GM23338 (cell line): ENCODE results near the gene PCK2. TPM values are rescaled to one million over a fixed set of nuclear protein-coding genes. Genes with fewer than 3 reads are reported as not detected.

Experiments used
- ATAC-seq: fragments of 200-7000 bp; cut with Tn5 transposase; 3 replicates; pipeline ENCODE4 v1.9.1; 2020
- DNase-seq: peaks from one replicate; pipeline ENCODE4 v3.0.0-alpha.2; 2015; ENCODE audit warnings: low spot score
- H2AFZ ChIP-seq: fragments of 200-600 bp; sonication (generic); 2 replicates; pipeline ENCODE4 v1.8.0; 2016; ENCODE audit warnings: antibody characterized with exemption, mild to moderate bottlenecking, moderate library complexity
- H3F3A ChIP-seq: fragments of 200-600 bp; sonication (generic); replicated peaks from 2 replicates; pipeline ENCODE4 v1.8.0; 2017; ENCODE audit warnings: antibody characterized with exemption, mixed run types, low read depth
- H3K27ac ChIP-seq: fragments of 200-600 bp; sonication (generic); 2 replicates; pipeline ENCODE4 v1.6.1; 2016; ENCODE audit warnings: low read depth
- H3K27me3 ChIP-seq: fragments of 200-600 bp; sonication (generic); 2 replicates; pipeline ENCODE4 v1.8.0; 2016; ENCODE audit warnings: mild to moderate bottlenecking, mixed run types, moderate library complexity; ENCODE audit not compliant: insufficient read depth
- H3K36me3 ChIP-seq: fragments of 200-600 bp; sonication (generic); 2 replicates; pipeline ENCODE4 v1.8.0; 2016; ENCODE audit warnings: mild to moderate bottlenecking; ENCODE audit not compliant: insufficient read depth
- H3K4me1 ChIP-seq: fragments of 200-600 bp; sonication (generic); 2 replicates; pipeline ENCODE4 v1.8.0; 2016; ENCODE audit warnings: mild to moderate bottlenecking, moderate library complexity; ENCODE audit not compliant: insufficient read depth
- H3K4me2 ChIP-seq: fragments of 200-600 bp; sonication (generic); 2 replicates; pipeline ENCODE4 v1.7.1; 2017; ENCODE audit warnings: mixed run types
- H3K4me3 ChIP-seq: fragments of 200-600 bp; sonication (generic); 2 replicates; pipeline ENCODE4 v1.6.1; 2016; ENCODE audit warnings: mixed run types
- H3K79me2 ChIP-seq: fragments of 200-600 bp; sonication (generic); replicated peaks from 2 replicates; pipeline ENCODE4 v1.8.0; 2017; ENCODE audit warnings: mild to moderate bottlenecking; ENCODE audit not compliant: insufficient read depth
- H3K9me2 ChIP-seq: fragments of 200-600 bp; sonication (generic); 2 replicates; pipeline ENCODE4 v1.8.0; 2017; ENCODE audit not compliant: insufficient read depth
- H4K20me1 ChIP-seq: fragments of 200-600 bp; sonication (generic); replicated peaks from 2 replicates; pipeline ENCODE4 v1.8.0; 2017; ENCODE audit warnings: mild to moderate bottlenecking; ENCODE audit not compliant: insufficient read depth
- H3K27ac Mint-ChIP-seq: 2 replicates; pipeline ENCODE4 v1.8.0; 2020; ENCODE audit warnings: inconsistent platforms, mild to moderate bottlenecking, moderate library complexity, mixed read lengths
- H3K27me3 Mint-ChIP-seq: 3 replicates; pipeline ENCODE4 v1.8.0; 2022; ENCODE audit warnings: low read depth, mild to moderate bottlenecking, moderate library complexity, mixed read lengths, inconsistent platforms; ENCODE audit not compliant: insufficient read depth, poor library complexity
- H3K36me3 Mint-ChIP-seq: 3 replicates; pipeline ENCODE4 v1.8.0; 2021; ENCODE audit warnings: low read depth, mild to moderate bottlenecking, inconsistent platforms, moderate library complexity, mixed read lengths
- H3K4me1 Mint-ChIP-seq: 3 replicates; pipeline ENCODE4 v1.8.0; 2020; ENCODE audit warnings: mild to moderate bottlenecking, inconsistent platforms, mixed read lengths
- H3K4me3 Mint-ChIP-seq: 3 replicates; pipeline ENCODE4 v1.8.0; 2021; ENCODE audit warnings: moderate library complexity, mild to moderate bottlenecking, inconsistent platforms, mixed read lengths
- H3K9me3 Mint-ChIP-seq: 3 replicates; pipeline ENCODE4 v1.8.0; 2020; ENCODE audit warnings: moderate library complexity, mild to moderate bottlenecking, inconsistent platforms, mixed read lengths
- CREB1 ChIP-seq: fragments of 250-450 bp; sonication (Bioruptor Pico); IDR thresholded peaks from 2 replicates; pipeline ENCODE4 v1.5.0; 2020; ENCODE audit warnings: low read depth, mild to moderate bottlenecking, moderate library complexity
- CTCF ChIP-seq, 2 experiments: fragments of 200-600 bp in 1 of 2; sonication (generic) in 1 of 2; conservative IDR thresholded peaks; 2 replicates each; pipeline versions ENCODE4 v1.5.1 to v1.6.1; 2016 to 2017; ENCODE audit warnings: antibody characterized with exemption in 2 of 2, low read depth in 2 of 2, mild to moderate bottlenecking in 2 of 2, moderate library complexity in 1 of 2
- ETS1 ChIP-seq: IDR thresholded peaks from 2 replicates; pipeline ENCODE4 v1.6.1; 2016; ENCODE audit warnings: antibody characterized with exemption
- EZH2 ChIP-seq: fragments of 200-600 bp; sonication (generic); IDR thresholded peaks from one replicate; pipeline ENCODE4 v1.8.0; 2017; ENCODE audit warnings: antibody characterized with exemption, mild to moderate bottlenecking, low read depth; ENCODE audit not compliant: unreplicated experiment
- EZH2phosphoT487 ChIP-seq: fragments of 200-600 bp; sonication (generic); IDR thresholded peaks from one replicate; pipeline ENCODE4 v1.8.1; 2018; ENCODE audit warnings: antibody characterized with exemption; ENCODE audit not compliant: unreplicated experiment
- JUNB ChIP-seq: IDR thresholded peaks from one replicate; pipeline ENCODE4 v1.6.1; 2016; ENCODE audit warnings: antibody characterized with exemption; ENCODE audit not compliant: unreplicated experiment
- NANOG ChIP-seq: IDR thresholded peaks from 2 replicates; pipeline ENCODE4 v1.6.1; 2016; ENCODE audit warnings: antibody characterized with exemption, borderline replicate concordance
- POLR2AphosphoS5 ChIP-seq: IDR thresholded peaks from 2 replicates; pipeline ENCODE4 v1.6.1; 2016; ENCODE audit warnings: antibody characterized with exemption, low read depth
- REST ChIP-seq: IDR thresholded peaks from one replicate; pipeline ENCODE4 v1.6.1; 2018; ENCODE audit warnings: antibody characterized with exemption; ENCODE audit not compliant: unreplicated experiment
- ZNF114 ChIP-seq: fragments of 250-450 bp; sonication (Bioruptor Pico); IDR thresholded peaks from 2 replicates; pipeline ENCODE4 v1.5.0; 2020; ENCODE audit warnings: mild to moderate bottlenecking, moderate library complexity
- ZNF331 ChIP-seq: fragments of 250-450 bp; sonication (Bioruptor Pico); IDR thresholded peaks from 2 replicates; pipeline ENCODE4 v1.5.0; 2020; ENCODE audit warnings: low read depth, mild to moderate bottlenecking, moderate library complexity
- polyA plus RNA-seq: library from polyadenylated mRNA; unstranded; fragments of >200 nt; fragmentation: Nextera tagmentation; extraction: Ambion mirVana; gene quantifications from 2 replicates; pipeline ENCODE4 v1.2.1, GENCODE V29; 2016
- total RNA-seq: library from RNA; depleted of rRNA; stranded (reverse); fragments of >200 nt; shearing (Covaris generic); gene quantifications from 2 replicates; pipeline ENCODE4 v1.2.3, GENCODE V29; 2014

The PCK2 gene
- total and polyA plus RNA-seq, 2 experiments from 2014 or later = 53.5 to 103 TPM

DNA sequence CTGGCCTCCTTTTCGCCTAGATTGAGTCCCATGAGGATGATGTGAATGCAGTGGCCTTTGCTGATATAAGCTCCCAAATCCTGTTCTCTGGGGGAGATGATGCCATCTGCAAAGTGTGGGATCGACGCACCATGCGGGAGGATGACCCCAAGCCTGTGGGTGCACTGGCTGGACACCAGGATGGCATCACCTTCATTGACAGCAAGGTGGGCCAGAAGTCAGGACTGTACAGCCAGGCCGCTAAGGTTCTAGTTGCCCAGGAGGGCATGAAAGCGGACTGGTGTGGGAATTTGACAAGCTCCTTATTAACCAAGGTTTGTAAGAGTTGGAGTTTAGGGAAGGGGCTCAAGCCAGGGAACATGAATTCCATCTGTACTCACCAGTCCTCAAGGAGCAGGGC lies 25.6 kb downstream of the PCK2 start (continued):
- TF ChIP-seq CTCF (conservative IDR thresholded peaks at IDR 0.05; ENCODE audit: low read depth in 2 of 2) = no peak
- TF ChIP-seq POLR2AphosphoS5 = no peak
- no peak for TF ChIP-seq JUNB
- no peak for TF ChIP-seq EZH2
- TF ChIP-seq CREB1 (CRISPR knock-in tag) = no peak
- no peak for TF ChIP-seq ETS1
- no peak for TF ChIP-seq NANOG

DNA sequence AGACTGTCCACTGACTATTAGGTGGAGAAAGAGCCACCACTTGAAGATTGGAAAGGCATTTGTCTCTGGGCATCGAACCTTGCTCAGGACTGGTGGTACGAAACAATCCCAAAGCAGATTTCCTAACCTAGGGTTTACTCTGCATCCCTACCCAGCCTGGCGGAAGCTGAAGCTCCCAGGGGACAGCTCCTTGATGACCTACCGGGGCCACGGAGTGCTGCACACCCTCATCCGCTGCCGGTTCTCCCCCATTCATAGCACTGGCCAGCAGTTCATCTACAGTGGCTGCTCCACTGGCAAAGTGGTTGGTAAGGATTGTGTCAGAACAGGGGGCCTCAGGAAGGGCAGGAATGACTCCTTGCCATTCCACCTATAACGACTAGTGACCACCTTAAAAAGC lies 27.1 kb downstream of the PCK2 start:
- DNase-seq (no peak), ATAC-seq (no peak)
- H3K9me2 ChIP-seq = no peaks in the 10 kb centered on the region
- peaks cover 58% of the 10 kb centered on the region for H3K36me3 Mint-ChIP-seq
- no peak overlapping the region for H2AFZ ChIP-seq
- H3K36me3 ChIP-seq = peaks cover 19% of the 10 kb centered on the region; the same call in 1 of the 2 replicates
- H3K9me3 Mint-ChIP-seq = no peaks in the 10 kb centered on the region
- H3F3A ChIP-seq = no peaks in the 10 kb centered on the region
- no peaks in the 10 kb centered on the region; the same call in 1 of the 2 replicates for H4K20me1 ChIP-seq
- no peak overlapping the region for H3K4me2 ChIP-seq
- H3K4me1 Mint-ChIP-seq = peaks cover 5% of the 10 kb centered on the region; the same call in 2 of the 3 replicates
- peaks cover under 1% of the 10 kb centered on the region; the same call in 1 of the 2 replicates for H3K4me1 ChIP-seq
- H3K27me3 ChIP-seq = no peaks in the 10 kb centered on the region
- peaks cover 3% of the 10 kb centered on the region for H3K27me3 Mint-ChIP-seq
- H3K27ac ChIP-seq = no peak overlapping the region
- no peak overlapping the region for H3K4me3 Mint-ChIP-seq
- peaks cover 6% of the 10 kb centered on the region for H3K79me2 ChIP-seq
- no peak overlapping the region for H3K27ac Mint-ChIP-seq
- no peak overlapping the region for H3K4me3 ChIP-seq
- TF ChIP-seq JUNB (no peak), REST (no peak), ZNF331 (no peak), ZNF114 (CRISPR knock-in tag) (no peak), CREB1 (CRISPR knock-in tag) (no peak), NANOG (no peak), ETS1 (no peak), EZH2 (no peak), EZH2phosphoT487 (no peak)
